Keratinocyte (primary cell): ENCODE data around the gene NXT1. TPM values are rescaled to one million over a fixed set of nuclear protein-coding genes. Genes with fewer than 3 reads are reported as not detected.

Source experiments
- DNase-seq: peaks from one replicate; pipeline ENCODE4 v3.0.0-alpha.2; 2011; ENCODE audit warnings: low read depth, missing footprints, low spot score
- FAIRE-seq: peaks from 2 replicates; lab custom pipeline; 2011; peaks lifted over from hg19 to GRCh38; lab: Jason Lieb, UNC
- H2AFZ ChIP-seq: 2 replicates; pipeline ENCODE4 v1.6.0; 2012; ENCODE audit warnings: low read length, control low read depth, inconsistent platforms; ENCODE audit not compliant: control insufficient read depth
- H3K27ac ChIP-seq: 2 replicates; pipeline ENCODE4 v1.5.1; 2011; ENCODE audit warnings: low read length; ENCODE audit not compliant: control insufficient read depth, insufficient read depth
- H3K27me3 ChIP-seq: 3 replicates; pipeline ENCODE4 v1.6.0; 2011; ENCODE audit warnings: low read length; ENCODE audit not compliant: control insufficient read depth, insufficient read depth; ENCODE audit errors: extremely low read depth
- H3K36me3 ChIP-seq, 2 experiments: 2 replicates in 1 of 2; 3 replicates in 1 of 2; pipeline ENCODE4 v1.5.1; 2011; ENCODE audit warnings: low read length in 2 of 2, mild to moderate bottlenecking in 1 of 2; ENCODE audit not compliant: control insufficient read depth in 2 of 2, insufficient read depth in 2 of 2; ENCODE audit errors: extremely low read depth in 1 of 2
- H3K4me1 ChIP-seq: 3 replicates; pipeline ENCODE4 v1.5.1; 2011; ENCODE audit warnings: low read length; ENCODE audit not compliant: control insufficient read depth, insufficient read depth; ENCODE audit errors: extremely low read depth
- H3K4me2 ChIP-seq: 3 replicates; pipeline ENCODE4 v1.6.0; 2011; ENCODE audit warnings: low read depth, low read length; ENCODE audit not compliant: control insufficient read depth, insufficient read depth; ENCODE audit errors: extremely low read depth
- H3K4me3 ChIP-seq, 3 experiments: fragments of 200-600 bp in 1 of 3; sonication (generic) in 1 of 3; 2 replicates in 2 of 3; 3 replicates in 1 of 3; pipeline ENCODE4 v1.5.1; 2011 to 2016; ENCODE audit warnings: low read length in 3 of 3, mild to moderate bottlenecking in 3 of 3, control low read depth in 2 of 3, inconsistent platforms in 1 of 3, low read depth in 1 of 3, mixed read lengths in 1 of 3, mixed run types in 1 of 3, moderate library complexity in 1 of 3; ENCODE audit not compliant: control insufficient read depth in 2 of 3, insufficient read depth in 2 of 3; ENCODE audit errors: extremely low read depth in 1 of 3
- H3K79me2 ChIP-seq: 2 replicates; pipeline ENCODE4 v1.6.0; 2012; ENCODE audit warnings: low read length; ENCODE audit not compliant: control insufficient read depth, insufficient read depth
- H3K9ac ChIP-seq: 3 replicates; pipeline ENCODE4 v1.6.0; 2011; ENCODE audit warnings: low read length; ENCODE audit not compliant: control insufficient read depth, insufficient read depth; ENCODE audit errors: extremely low read depth
- H3K9me1 ChIP-seq: 3 replicates; pipeline ENCODE4 v1.6.0; 2011; ENCODE audit warnings: low read length; ENCODE audit not compliant: control insufficient read depth, insufficient read depth; ENCODE audit errors: extremely low read depth
- H3K9me3 ChIP-seq: 2 replicates; pipeline ENCODE4 v1.5.1; 2012; ENCODE audit warnings: low read depth, low read length; ENCODE audit not compliant: control insufficient read depth
- H4K20me1 ChIP-seq: 3 replicates; pipeline ENCODE4 v1.6.0; 2011; ENCODE audit warnings: low read length; ENCODE audit not compliant: control insufficient read depth, insufficient read depth; ENCODE audit errors: extremely low read depth
- CTCF ChIP-seq, 3 experiments: IDR thresholded peaks in 1 of 3; conservative IDR thresholded peaks in 1 of 3; optimal IDR thresholded peaks in 1 of 3; 2 replicates in 2 of 3; 3 replicates in 1 of 3; pipeline versions ENCODE3 to v1.5.1; 2011; ENCODE audit warnings: low read length in 3 of 3, mild to moderate bottlenecking in 3 of 3, moderate library complexity in 2 of 3, control low read depth in 1 of 3, inconsistent platforms in 1 of 3; ENCODE audit not compliant: insufficient read depth in 2 of 3; ENCODE audit errors: extremely low read depth in 1 of 3
- EZH2 ChIP-seq: IDR thresholded peaks from one replicate; pipeline ENCODE4 v1.6.1; 2012; ENCODE audit warnings: inconsistent platforms, mild to moderate bottlenecking, low read length, moderate library complexity
- dilution Hi-C: fragments of 300-500 bp; cut with MboI; formaldehyde crosslinking; loops from one replicate; pipeline ENCODE4 v1.7.0; 2020; ENCODE audit warnings: low sequenced_read_pairs; ENCODE audit not compliant: extremely low pct_ligation_motif_present
- polyA plus RNA-seq, 5 experiments: library from polyadenylated mRNA; depleted of rRNA in 3 of 5; stranded (reverse) in 3 of 5; stranded (forward) in 1 of 5; unstranded in 1 of 5; fragments of >200 nt; gene quantifications; 1 replicate in 1 of 5; 2 replicates in 3 of 5; 3 replicates in 1 of 5; pipeline versions ENCODE4 v1.2.1 to v1.2.3, GENCODE V29; 2011 to 2012; ENCODE audit warnings: missing spikeins in 2 of 5, low read depth in 1 of 5, low replicate concordance in 1 of 5

Gene NXT1
- polyA plus RNA-seq, 1 donor (not counting 4 experiments of a cell fraction or from before 2014, with no cell fraction given) = 25.8 TPM

- Histone ChIP-seq H3K36me3 (no peaks in the 10 kb centered on the region), H2AFZ (no peak overlapping the region), H3K4me1 (no peaks in the 10 kb centered on the region), H3K9me3 (no peaks in the 10 kb centered on the region), H3K9me1 (no peaks in the 10 kb centered on the region), H3K4me2 (no peak overlapping the region), H3K27ac (no peak overlapping the region), H3K27me3 (no peaks in the 10 kb centered on the region), H4K20me1 (no peaks in the 10 kb centered on the region), H3K4me3 (no peak overlapping the region), H3K9ac (no peak overlapping the region), H3K79me2 (no peaks in the 10 kb centered on the region)
- FAIRE-seq (no peak), DNase-seq (no peak)
- dilution Hi-C loops = no loop called here
- TF ChIP-seq EZH2 = no peak
- TF ChIP-seq CTCF (optimal IDR thresholded peaks at IDR 0.05 in 1 of 3, IDR thresholded peaks at IDR 0.05 in 1 of 3, conservative IDR thresholded peaks at IDR 0.05 in 1 of 3; ENCODE audit: extremely low read depth in 1 of 3, insufficient read depth in 2 of 3, low read length in 3 of 3) = no peak
Measured at GRCh38 chr20:23325107-23325506, 25.5 kb upstream of the NXT1 start.

- FAIRE-seq (no peak), DNase-seq (no peak)
- no peaks in the 10 kb centered on the region for H3K4me1 ChIP-seq
- no peaks in the 10 kb centered on the region for H3K9me3 ChIP-seq
- TF ChIP-seq CTCF (optimal IDR thresholded peaks at IDR 0.05 in 1 of 3, IDR thresholded peaks at IDR 0.05 in 1 of 3, conservative IDR thresholded peaks at IDR 0.05 in 1 of 3; ENCODE audit: extremely low read depth in 1 of 3, insufficient read depth in 2 of 3, low read length in 3 of 3) = no peak
- no peak for TF ChIP-seq EZH2
- no peak overlapping the region for H3K27ac ChIP-seq
- H3K79me2 ChIP-seq = no peaks in the 10 kb centered on the region
- H3K36me3 ChIP-seq = no peaks in the 10 kb centered on the region
- no peaks in the 10 kb centered on the region for H4K20me1 ChIP-seq
- H3K9me1 ChIP-seq = no peaks in the 10 kb centered on the region
- H2AFZ ChIP-seq = no peak overlapping the region
- dilution Hi-C loops = no loop called here
- no peak overlapping the region for H3K9ac ChIP-seq
- no peak overlapping the region for H3K4me3 ChIP-seq
- H3K4me2 ChIP-seq = no peak overlapping the region
- H3K27me3 ChIP-seq = no peaks in the 10 kb centered on the region
Measured at GRCh38 chr20:23326774-23327173, 23.8 kb upstream of the NXT1 start.
